Muscle layer of duodenum (tissue), 2 donors: ENCODE results near the gene HCN1.
"Not testable (repeated sequence)": the region's sequence is repeated elsewhere in the genome, so short reads cannot be mapped to it uniquely, and the experiment has no call there.

Source experiments
- H3K27ac ChIP-seq: one replicate; pipeline ENCODE4 v1.7.0; 2013; ENCODE audit warnings: mild to moderate bottlenecking, low read length
- H3K27me3 ChIP-seq: one replicate; pipeline ENCODE4 v1.7.0; 2013; ENCODE audit warnings: low read depth, mild to moderate bottlenecking, control low read depth, low read length
- H3K36me3 ChIP-seq, 2 donors: one replicate each; pipeline ENCODE4 v1.7.0; 2013; ENCODE audit warnings: low read length in 2 of 2, control low read depth in 1 of 2, mild to moderate bottlenecking in 1 of 2; ENCODE audit not compliant: insufficient read depth in 2 of 2, control insufficient read depth in 1 of 2
- H3K4me1 ChIP-seq, 2 donors: one replicate each; pipeline ENCODE4 v1.7.0; 2013; ENCODE audit warnings: low read length in 2 of 2, mild to moderate bottlenecking in 2 of 2, control low read depth in 1 of 2, moderate library complexity in 1 of 2; ENCODE audit not compliant: insufficient read depth in 2 of 2, control insufficient read depth in 1 of 2
- H3K4me3 ChIP-seq, 2 donors: one replicate each; pipeline ENCODE4 v1.7.0; 2013; ENCODE audit warnings: low read length in 2 of 2, low read depth in 1 of 2, mild to moderate bottlenecking in 1 of 2
- H3K9me3 ChIP-seq, 2 donors: one replicate each; pipeline ENCODE4 v1.7.0; 2013; ENCODE audit warnings: low read length in 2 of 2, control low read depth in 1 of 2, mild to moderate bottlenecking in 1 of 2; ENCODE audit not compliant: control insufficient read depth in 1 of 2
- donor health status: healthy.

The HCN1 gene

GRCh38 chr5:45512521-45512920 is 183.7 kb downstream of the HCN1 start:
- no peaks in the 10 kb centered on the region for H3K4me1 ChIP-seq
- no peaks in the 10 kb centered on the region for H3K36me3 ChIP-seq
- H3K27ac ChIP-seq, result no peak overlapping the region
- no peaks in the 10 kb centered on the region for H3K27me3 ChIP-seq
- H3K9me3 ChIP-seq, result no peaks in the 10 kb centered on the region
- no peak overlapping the region for H3K4me3 ChIP-seq

GRCh38 chr5:45509371-45509770 is 186.8 kb downstream of the HCN1 start:
- Histone ChIP-seq H3K9me3 (no peaks in the 10 kb centered on the region), H3K27ac (no peak overlapping the region), H3K4me1 (no peaks in the 10 kb centered on the region), H3K27me3 (no peaks in the 10 kb centered on the region), H3K4me3 (no peak overlapping the region), H3K36me3 (no peaks in the 10 kb centered on the region)

GRCh38 chr5:45508135-45508534 is 188.0 kb downstream of the HCN1 start:
- H3K9me3 ChIP-seq, result peaks cover 0 to 2% of the 10 kb centered on the region in 2 donors
- H3K4me1 ChIP-seq, result no peaks in the 10 kb centered on the region
- H3K36me3 ChIP-seq, result no peaks in the 10 kb centered on the region
- H3K27ac ChIP-seq, result no peak overlapping the region
- no peak overlapping the region for H3K4me3 ChIP-seq
- no peaks in the 10 kb centered on the region for H3K27me3 ChIP-seq

- Histone ChIP-seq H3K9me3 (peaks cover 0 to 2% of the 10 kb centered on the region in 2 donors), H3K4me1 (no peaks in the 10 kb centered on the region), H3K36me3 (no peaks in the 10 kb centered on the region)
These were observed 189.0 kb downstream of the HCN1 start for GRCh38 chr5:45507178-45507577.

GRCh38 chr5:45499006-45499405 is 197.2 kb downstream of the HCN1 start:
- H3K36me3 ChIP-seq, H3K27ac ChIP-seq, H3K27me3 ChIP-seq, H3K9me3 ChIP-seq, H3K4me1 ChIP-seq, H3K4me3 ChIP-seq: not testable (repeated sequence)

More at GRCh38 chr5:45507178-45507577, 189.0 kb downstream of the HCN1 start:
- H3K27ac ChIP-seq, result no peak overlapping the region
- H3K4me3 ChIP-seq, result no peak overlapping the region
- H3K27me3 ChIP-seq, result no peaks in the 10 kb centered on the region

GRCh38 chr5:45491368-45491767 is 204.8 kb downstream of the HCN1 start:
- no peaks in the 10 kb centered on the region for H3K4me1 ChIP-seq
- no peaks in the 10 kb centered on the region for H3K9me3 ChIP-seq
- H3K27ac ChIP-seq, result no peak overlapping the region
- H3K36me3 ChIP-seq, result no peaks in the 10 kb centered on the region
- H3K4me3 ChIP-seq, result no peak overlapping the region
- H3K27me3 ChIP-seq, result no peaks in the 10 kb centered on the region

- no peaks in the 10 kb centered on the region for H3K4me1 ChIP-seq
- H3K9me3 ChIP-seq, result no peaks in the 10 kb centered on the region
- H3K36me3 ChIP-seq, result no peaks in the 10 kb centered on the region
- no peaks in the 10 kb centered on the region for H3K27me3 ChIP-seq
- no peak overlapping the region for H3K4me3 ChIP-seq
- no peak overlapping the region for H3K27ac ChIP-seq
These were observed 211.4 kb downstream of the HCN1 start for GRCh38 chr5:45484781-45485180.

- H3K27ac ChIP-seq, result no peak overlapping the region
- no peaks in the 10 kb centered on the region for H3K27me3 ChIP-seq
- H3K9me3 ChIP-seq, result no peaks in the 10 kb centered on the region
- H3K4me3 ChIP-seq, result no peak overlapping the region
- H3K36me3 ChIP-seq, result no peaks in the 10 kb centered on the region
- no peaks in the 10 kb centered on the region for H3K4me1 ChIP-seq
These were observed 242.1 kb downstream of the HCN1 start for GRCh38 chr5:45454114-45454513.

- H3K9me3 ChIP-seq, H3K36me3 ChIP-seq, H3K4me1 ChIP-seq, H3K27me3 ChIP-seq, H3K27ac ChIP-seq, H3K4me3 ChIP-seq: not testable (repeated sequence)
These were observed 251.3 kb downstream of the HCN1 start for GRCh38 chr5:45444856-45445255.

GRCh38 chr5:45440466-45440865 is 255.7 kb downstream of the HCN1 start:
- H3K27me3 ChIP-seq, result no peaks in the 10 kb centered on the region
- H3K36me3 ChIP-seq, result no peaks in the 10 kb centered on the region
- H3K27ac ChIP-seq, result no peak overlapping the region
- no peaks in the 10 kb centered on the region for H3K9me3 ChIP-seq
- H3K4me3 ChIP-seq, result no peak overlapping the region
- no peaks in the 10 kb centered on the region for H3K4me1 ChIP-seq

- H3K9me3 ChIP-seq, result peaks cover 0 to 4% of the 10 kb centered on the region in 2 donors
- no peaks in the 10 kb centered on the region for H3K4me1 ChIP-seq
- no peaks in the 10 kb centered on the region for H3K36me3 ChIP-seq
- no peaks in the 10 kb centered on the region for H3K27me3 ChIP-seq
- no peak overlapping the region for H3K27ac ChIP-seq
- H3K4me3 ChIP-seq, result no peak overlapping the region
These were observed 258.4 kb downstream of the HCN1 start for GRCh38 chr5:45437752-45438151.

- no peaks in the 10 kb centered on the region for H3K9me3 ChIP-seq
- no peak overlapping the region for H3K4me3 ChIP-seq
- H3K27me3 ChIP-seq, result no peaks in the 10 kb centered on the region
- H3K36me3 ChIP-seq, result no peaks in the 10 kb centered on the region
- H3K27ac ChIP-seq, result no peak overlapping the region
- no peaks in the 10 kb centered on the region for H3K4me1 ChIP-seq
These were observed 278.7 kb downstream of the HCN1 start for GRCh38 chr5:45417285-45417998.
